GM12873 (cell line): ENCODE measurements around the gene DCT.

Experiments used
- TF ChIP-seq, protein P1 (sequence below): IDR thresholded peaks from 2 replicates; pipeline ENCODE4 v1.5.1; 2012; ENCODE audit warnings: low read depth, mild to moderate bottlenecking, moderate library complexity, low read length, control low read depth; ENCODE audit not compliant: insufficient read depth; ENCODE audit errors: missing control alignments

DCT gene

DNA sequence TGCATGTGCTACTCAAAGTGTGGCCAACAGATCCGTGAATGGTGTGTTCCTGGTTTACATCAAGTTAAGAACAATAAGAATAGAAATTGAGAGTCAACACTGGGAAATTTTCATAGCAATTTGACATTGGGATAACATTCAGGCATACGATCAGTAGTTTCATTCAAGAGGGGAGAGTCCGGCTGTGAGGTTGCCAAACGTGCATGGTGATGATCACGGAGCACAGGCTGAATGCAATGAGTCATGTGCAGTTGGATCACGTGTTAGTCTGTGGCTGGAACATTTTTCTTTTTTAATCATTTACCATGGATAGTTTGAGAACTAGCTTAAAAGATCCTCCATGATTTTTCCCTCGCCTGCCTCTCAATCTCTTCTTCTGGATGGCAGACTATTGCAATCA, 2.5 kb upstream of the DCT start:
- TF ChIP-seq, protein P1, sequence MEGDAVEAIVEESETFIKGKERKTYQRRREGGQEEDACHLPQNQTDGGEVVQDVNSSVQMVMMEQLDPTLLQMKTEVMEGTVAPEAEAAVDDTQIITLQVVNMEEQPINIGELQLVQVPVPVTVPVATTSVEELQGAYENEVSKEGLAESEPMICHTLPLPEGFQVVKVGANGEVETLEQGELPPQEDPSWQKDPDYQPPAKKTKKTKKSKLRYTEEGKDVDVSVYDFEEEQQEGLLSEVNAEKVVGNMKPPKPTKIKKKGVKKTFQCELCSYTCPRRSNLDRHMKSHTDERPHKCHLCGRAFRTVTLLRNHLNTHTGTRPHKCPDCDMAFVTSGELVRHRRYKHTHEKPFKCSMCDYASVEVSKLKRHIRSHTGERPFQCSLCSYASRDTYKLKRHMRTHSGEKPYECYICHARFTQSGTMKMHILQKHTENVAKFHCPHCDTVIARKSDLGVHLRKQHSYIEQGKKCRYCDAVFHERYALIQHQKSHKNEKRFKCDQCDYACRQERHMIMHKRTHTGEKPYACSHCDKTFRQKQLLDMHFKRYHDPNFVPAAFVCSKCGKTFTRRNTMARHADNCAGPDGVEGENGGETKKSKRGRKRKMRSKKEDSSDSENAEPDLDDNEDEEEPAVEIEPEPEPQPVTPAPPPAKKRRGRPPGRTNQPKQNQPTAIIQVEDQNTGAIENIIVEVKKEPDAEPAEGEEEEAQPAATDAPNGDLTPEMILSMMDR, result no peak

DNA sequence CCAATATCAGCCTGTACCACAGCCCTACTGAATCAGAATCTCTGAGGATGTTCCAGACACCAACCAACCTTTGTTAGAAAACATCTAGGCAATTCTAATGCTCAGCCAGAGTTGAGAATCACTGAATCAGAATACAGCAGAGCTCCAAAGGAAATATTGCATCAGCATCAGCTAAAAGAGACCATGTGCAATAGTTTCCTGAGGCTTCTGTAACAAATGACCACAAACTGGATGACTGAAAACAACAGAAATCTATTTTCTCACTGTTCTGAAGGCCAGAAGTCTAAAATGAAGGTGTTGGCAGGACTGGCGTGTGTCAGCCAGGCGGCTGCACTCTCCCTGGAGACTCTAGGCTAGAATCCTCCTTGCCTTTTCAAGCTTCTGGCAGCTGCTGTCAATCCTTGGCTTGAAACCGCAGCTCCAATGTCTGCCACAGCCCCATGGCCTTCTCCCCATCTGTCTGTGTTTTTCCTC, 1.2 kb upstream of the DCT start:
- TF ChIP-seq, protein P1, result no peak

DNA sequence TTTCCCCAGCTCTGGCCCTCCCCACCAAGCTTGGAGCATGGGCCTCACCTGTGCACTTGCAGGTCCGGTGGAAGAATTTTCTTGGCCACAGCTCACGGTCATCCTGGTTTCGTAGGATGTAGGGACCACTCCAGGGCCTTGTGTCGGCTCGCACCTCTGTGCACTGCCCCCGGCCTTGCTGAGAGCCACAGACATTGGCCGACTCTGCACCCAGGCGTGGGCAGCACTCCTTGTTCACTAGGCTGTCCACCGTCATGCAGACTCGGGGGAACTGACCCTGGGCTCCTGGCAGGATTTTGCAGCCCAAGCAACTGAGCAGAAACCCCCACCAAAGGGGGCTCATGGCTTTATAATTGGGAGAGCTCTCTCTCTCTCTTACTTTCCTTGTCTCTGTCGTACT, 569 bp downstream of the DCT start:
- TF ChIP-seq, protein P1, result no peak

DNA sequence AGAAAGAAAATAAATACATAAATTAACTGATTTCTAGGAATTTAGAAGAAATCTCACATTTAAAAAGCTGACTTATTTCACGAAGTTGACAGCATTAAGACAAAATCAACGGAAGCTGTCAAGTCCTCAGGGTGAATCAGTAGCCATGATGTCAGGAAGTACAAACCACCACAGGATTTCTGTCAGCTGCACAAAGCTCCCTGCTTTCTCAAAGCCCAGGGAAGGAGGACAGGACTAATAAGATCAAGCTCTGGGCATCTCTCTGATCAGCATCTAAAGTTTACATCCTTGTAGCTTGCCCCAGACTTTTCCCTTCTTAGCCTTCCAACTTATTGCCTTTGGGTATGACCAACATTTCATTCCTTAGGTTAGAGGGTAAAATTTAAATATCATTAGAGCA, 9.4 kb downstream of the DCT start:
- TF ChIP-seq, protein P1, result no peak

DNA sequence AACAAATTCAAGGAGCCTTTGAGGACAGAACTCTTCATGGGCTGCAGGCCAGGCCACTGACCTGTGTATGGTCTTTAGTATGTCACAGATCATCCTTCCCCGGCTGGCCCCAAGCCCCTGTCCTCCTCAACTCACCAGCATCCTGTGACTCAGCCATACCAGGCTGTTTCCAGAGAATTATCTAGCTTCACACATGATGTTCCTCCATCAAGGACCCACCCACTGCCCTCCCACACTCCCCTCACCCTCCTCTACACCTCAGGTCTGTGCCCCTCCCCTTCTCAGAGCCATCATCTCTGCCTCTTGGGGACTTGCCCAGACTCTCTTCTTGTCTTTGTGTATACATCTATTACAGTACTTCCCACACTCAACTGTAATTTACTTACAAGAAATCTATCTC, 14.7 kb downstream of the DCT start:
- TF ChIP-seq, protein P1, result no peak

DNA sequence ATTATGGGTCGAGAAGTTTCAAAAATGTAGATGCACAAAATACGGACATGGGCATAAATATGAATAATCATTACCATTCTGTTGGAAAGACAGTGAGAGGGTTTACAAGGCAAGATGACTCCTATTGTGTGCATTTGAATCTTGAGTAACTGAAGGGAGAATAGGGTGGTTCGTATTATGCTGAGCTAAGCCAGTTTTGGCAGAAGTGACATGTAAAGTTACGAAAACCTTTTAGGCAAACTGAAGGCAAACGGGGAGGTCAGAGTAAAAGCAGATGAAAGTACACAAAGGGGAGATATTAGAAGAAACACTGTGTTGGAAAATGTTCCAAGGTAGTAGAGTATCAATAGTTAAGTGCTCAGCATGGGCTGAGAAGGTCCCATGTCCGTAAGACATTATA, 16.8 kb downstream of the DCT start:
- TF ChIP-seq, protein P1, result no peak

DNA sequence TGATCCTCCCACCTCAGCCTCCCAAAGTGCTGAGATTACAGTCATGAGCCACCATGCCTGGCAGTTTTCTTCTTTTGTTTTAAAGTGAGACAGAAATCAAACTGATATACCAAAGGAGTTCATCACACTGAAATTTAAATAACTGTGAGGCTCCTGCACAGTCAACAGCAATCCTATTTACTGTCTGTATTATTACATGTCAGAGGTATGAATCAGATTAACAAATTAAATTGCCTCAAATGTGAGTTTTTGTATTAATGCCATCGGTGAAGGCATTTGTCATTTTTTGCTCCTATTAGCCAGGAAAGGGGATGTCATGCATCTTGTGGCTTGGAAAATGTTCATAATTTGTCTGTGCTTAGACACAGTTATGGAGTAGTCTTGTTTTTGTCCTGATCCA, 20.4 kb downstream of the DCT start:
- TF ChIP-seq, protein P1, result no peak
